ENCODE measurements around the gene L1CAM.

- no peak for TF ChIP-seq CTCF (IDR thresholded peaks at IDR 0.05)
- TF ChIP-seq, protein P1, sequence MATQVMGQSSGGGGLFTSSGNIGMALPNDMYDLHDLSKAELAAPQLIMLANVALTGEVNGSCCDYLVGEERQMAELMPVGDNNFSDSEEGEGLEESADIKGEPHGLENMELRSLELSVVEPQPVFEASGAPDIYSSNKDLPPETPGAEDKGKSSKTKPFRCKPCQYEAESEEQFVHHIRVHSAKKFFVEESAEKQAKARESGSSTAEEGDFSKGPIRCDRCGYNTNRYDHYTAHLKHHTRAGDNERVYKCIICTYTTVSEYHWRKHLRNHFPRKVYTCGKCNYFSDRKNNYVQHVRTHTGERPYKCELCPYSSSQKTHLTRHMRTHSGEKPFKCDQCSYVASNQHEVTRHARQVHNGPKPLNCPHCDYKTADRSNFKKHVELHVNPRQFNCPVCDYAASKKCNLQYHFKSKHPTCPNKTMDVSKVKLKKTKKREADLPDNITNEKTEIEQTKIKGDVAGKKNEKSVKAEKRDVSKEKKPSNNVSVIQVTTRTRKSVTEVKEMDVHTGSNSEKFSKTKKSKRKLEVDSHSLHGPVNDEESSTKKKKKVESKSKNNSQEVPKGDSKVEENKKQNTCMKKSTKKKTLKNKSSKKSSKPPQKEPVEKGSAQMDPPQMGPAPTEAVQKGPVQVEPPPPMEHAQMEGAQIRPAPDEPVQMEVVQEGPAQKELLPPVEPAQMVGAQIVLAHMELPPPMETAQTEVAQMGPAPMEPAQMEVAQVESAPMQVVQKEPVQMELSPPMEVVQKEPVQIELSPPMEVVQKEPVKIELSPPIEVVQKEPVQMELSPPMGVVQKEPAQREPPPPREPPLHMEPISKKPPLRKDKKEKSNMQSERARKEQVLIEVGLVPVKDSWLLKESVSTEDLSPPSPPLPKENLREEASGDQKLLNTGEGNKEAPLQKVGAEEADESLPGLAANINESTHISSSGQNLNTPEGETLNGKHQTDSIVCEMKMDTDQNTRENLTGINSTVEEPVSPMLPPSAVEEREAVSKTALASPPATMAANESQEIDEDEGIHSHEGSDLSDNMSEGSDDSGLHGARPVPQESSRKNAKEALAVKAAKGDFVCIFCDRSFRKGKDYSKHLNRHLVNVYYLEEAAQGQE (IDR thresholded peaks at IDR 0.05), result no peak
- TF ChIP-seq KDM5A (IDR thresholded peaks at IDR 0.05), result no peak
- TF ChIP-seq POLR2A (IDR thresholded peaks at IDR 0.05; ENCODE audit: low read length), result peak; percentile 63
- TF ChIP-seq CHD2 (IDR thresholded peaks at IDR 0.05; ENCODE audit: low read length, partially characterized antibody), result no peak
- no peak for TF ChIP-seq NPAS2 (CRISPR knock-in tag; IDR thresholded peaks at IDR 0.05; ENCODE audit: borderline replicate concordance)
- TF ChIP-seq, protein P2, sequence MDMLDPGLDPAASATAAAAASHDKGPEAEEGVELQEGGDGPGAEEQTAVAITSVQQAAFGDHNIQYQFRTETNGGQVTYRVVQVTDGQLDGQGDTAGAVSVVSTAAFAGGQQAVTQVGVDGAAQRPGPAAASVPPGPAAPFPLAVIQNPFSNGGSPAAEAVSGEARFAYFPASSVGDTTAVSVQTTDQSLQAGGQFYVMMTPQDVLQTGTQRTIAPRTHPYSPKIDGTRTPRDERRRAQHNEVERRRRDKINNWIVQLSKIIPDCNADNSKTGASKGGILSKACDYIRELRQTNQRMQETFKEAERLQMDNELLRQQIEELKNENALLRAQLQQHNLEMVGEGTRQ (IDR thresholded peaks at IDR 0.05), result no peak
- TF ChIP-seq EP300 (IDR thresholded peaks at IDR 0.05), result no peak
- TF ChIP-seq RAD21 (conservative IDR thresholded peaks at IDR 0.05 in 1 of 2, IDR thresholded peaks at IDR 0.05 in 1 of 2), result no peak
- TF ChIP-seq BCL3 (IDR thresholded peaks at IDR 0.05), result 0 out of 3 replicates have a peak, but pooled peaks have one; percentile 57
- TF ChIP-seq CEBPB (IDR thresholded peaks at IDR 0.05), result no peak
- no peak for TF ChIP-seq HEYL (CRISPR knock-in tag; IDR thresholded peaks at IDR 0.05)
- TF ChIP-seq, protein P3, sequence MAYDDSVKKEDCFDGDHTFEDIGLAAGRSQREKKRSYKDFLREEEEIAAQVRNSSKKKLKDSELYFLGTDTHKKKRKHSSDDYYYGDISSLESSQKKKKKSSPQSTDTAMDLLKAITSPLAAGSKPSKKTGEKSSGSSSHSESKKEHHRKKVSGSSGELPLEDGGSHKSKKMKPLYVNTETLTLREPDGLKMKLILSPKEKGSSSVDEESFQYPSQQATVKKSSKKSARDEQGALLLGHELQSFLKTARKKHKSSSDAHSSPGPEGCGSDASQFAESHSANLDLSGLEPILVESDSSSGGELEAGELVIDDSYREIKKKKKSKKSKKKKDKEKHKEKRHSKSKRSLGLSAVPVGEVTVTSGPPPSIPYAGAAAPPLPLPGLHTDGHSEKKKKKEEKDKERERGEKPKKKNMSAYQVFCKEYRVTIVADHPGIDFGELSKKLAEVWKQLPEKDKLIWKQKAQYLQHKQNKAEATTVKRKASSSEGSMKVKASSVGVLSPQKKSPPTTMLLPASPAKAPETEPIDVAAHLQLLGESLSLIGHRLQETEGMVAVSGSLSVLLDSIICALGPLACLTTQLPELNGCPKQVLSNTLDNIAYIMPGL (CRISPR knock-in tag; IDR thresholded peaks at IDR 0.05; ENCODE audit: borderline replicate concordance), result no peak
Observed at GRCh38 chrX:153934762-153935325, 48.9 kb upstream of the L1CAM start, which contains the start of gene NAA10.
